GM18867 (cell line): Measurements from ENCODE around the gene ATP8A2.

Experiments
- ATAC-seq: cut with Tn5 transposase; IDR thresholded peaks from one replicate; pipeline ENCODE4 v1.9.1; 2021; ENCODE audit warnings: mild to moderate bottlenecking, moderate library complexity; ENCODE audit not compliant: unreplicated experiment

The ATP8A2 gene

GRCh38 chr13:25906191-25906661, 534.5 kb downstream of the ATP8A2 start:
- no peak for ATAC-seq

DNA sequence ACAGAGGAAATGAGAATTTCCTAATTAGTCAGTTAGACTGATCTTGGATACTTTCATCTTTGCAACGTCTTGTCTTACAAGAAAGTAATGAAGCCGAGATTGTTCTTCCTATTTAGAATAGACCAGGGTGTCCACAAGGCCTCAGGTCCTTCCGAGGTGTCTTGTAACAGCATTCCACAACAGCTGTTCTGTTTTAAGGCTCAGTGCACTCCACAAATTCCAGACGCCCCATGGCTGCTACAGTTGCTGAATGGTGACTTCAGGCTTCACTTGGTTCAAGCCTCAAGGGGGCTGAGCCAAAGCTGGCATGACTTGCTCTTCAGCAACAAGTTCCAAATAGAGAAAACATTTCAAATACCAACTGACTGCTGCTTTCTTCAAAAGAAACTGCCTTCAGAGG, 536.6 kb downstream of the ATP8A2 start:
- ATAC-seq, result no peak

GRCh38 chr13:25910243-25910642, 538.5 kb downstream of the ATP8A2 start:
- ATAC-seq, result no peak

GRCh38 chr13:25910991-25911419, 539.2 kb downstream of the ATP8A2 start:
- ATAC-seq, result no peak

GRCh38 chr13:25912961-25913360, 541.2 kb downstream of the ATP8A2 start:
- no peak for ATAC-seq

DNA sequence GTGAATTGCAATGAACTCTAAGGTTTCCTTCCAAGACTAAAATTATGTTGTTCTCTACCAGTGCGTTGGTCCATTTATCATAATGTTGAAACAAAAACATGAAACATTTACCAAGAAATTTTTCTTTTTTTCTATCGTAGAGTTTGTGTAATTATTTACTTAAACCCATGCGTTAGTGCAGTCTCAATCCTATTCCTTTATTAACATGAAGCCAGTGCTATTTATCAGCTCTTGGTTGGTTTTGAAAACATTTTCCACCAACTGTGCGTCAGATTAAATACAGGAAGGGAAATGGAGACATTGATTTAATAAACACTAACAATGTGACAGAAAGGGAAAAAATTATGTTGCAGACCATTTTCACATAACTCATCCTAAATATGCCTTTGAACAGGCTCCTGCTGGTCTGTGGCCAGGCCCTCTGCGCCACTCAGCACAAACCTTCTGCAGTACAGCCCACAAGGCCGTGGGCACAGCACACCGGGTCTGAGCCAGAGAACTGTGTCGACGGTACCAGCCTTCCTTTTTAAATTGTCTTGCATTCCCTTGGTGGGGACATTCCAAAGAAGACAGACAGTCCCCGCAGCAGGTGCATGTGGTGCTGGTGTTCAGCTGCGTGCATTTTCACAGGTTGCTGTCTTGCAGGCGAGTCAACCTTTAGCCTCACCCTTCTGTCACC, 544.2 kb downstream of the ATP8A2 start:
- no peak for ATAC-seq

DNA sequence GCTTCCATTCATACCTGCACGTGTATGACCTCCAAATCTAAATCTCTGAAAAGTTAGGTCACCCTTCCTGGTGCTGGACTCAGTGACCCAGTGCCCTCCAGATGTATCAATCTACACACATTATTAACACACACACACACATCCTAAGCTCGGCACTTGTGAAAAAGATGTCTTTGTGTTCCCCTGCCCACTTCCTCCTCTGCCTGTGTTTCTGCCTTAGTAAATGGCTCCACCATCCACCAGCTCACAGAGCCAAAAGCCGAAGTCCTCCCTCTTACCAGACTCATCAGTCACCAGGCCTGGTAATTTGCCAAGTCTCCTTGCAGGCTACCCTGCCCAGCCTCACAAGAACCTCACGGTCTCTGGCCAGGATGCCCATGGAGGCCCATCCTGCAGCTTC, 548.5 kb downstream of the ATP8A2 start:
- no peak for ATAC-seq

- no peak for ATAC-seq
These were observed 549.2 kb downstream of the ATP8A2 start for GRCh38 chr13:25920931-25921330.

DNA sequence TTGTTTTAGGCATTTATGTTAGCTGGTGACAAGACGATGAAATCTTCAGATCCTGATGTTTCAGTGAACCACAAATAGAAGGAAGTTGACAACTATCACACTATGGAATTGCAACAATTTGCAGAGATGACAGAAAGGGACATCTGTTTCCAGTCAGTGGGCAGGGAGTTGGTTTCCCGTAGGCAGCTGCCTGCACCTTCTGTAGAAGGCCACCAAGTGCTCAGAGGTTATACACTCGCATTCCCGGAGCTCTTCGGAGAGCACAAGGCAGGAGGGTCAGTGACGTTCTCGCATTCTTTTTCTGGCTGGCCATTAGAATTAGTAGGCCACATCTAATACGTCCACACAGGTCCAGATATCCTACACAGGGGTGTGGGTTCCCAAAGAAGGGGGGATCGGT, 550.6 kb downstream of the ATP8A2 start:
- no peak for ATAC-seq

GRCh38 chr13:25923217-25924085, 551.7 kb downstream of the ATP8A2 start:
- ATAC-seq, result no peak

GRCh38 chr13:25927363-25927762, 555.6 kb downstream of the ATP8A2 start:
- ATAC-seq, result no peak

GRCh38 chr13:25927932-25928331, 556.2 kb downstream of the ATP8A2 start:
- no peak for ATAC-seq

GRCh38 chr13:25928941-25929505, 557.2 kb downstream of the ATP8A2 start:
- ATAC-seq, result no peak

DNA sequence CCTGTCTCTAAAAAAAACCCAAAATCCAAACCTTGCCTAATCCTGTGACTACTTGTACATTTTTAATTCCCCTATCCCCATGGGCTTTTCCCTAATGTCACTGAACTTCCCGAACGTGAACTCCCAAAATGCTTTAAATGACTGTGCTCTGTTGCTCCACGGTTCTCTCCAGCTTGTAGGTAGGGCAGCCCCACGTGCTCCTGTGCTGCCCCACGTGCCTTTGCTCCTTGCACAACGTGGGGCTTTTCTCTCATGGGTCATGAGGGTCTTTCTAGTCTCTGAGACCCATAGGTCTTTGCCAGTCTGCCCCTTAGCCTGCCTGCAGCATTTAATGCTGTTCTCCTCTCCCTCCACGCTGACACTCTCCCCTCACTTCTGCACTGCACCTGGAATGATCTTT, 558.0 kb downstream of the ATP8A2 start:
- no peak for ATAC-seq

DNA sequence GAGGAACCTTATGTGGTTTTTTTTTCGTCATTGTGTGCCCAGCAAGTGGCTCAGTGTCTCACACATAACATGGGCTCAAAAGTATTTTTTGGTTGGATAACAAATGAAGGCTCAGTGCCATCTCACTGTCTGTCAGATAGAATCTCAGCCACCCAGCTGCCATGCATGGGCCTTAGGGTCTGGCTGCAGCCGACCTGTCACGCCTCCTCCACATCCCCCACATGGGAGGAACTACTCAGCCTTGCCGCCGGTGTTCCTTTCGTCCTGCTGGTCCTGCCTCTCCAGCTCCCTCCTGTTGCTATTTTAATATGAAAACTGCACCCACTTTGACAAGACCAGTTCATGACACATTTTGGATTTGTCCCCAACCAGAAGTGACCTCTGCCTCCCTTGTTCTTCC, 558.9 kb downstream of the ATP8A2 start:
- no peak for ATAC-seq

DNA sequence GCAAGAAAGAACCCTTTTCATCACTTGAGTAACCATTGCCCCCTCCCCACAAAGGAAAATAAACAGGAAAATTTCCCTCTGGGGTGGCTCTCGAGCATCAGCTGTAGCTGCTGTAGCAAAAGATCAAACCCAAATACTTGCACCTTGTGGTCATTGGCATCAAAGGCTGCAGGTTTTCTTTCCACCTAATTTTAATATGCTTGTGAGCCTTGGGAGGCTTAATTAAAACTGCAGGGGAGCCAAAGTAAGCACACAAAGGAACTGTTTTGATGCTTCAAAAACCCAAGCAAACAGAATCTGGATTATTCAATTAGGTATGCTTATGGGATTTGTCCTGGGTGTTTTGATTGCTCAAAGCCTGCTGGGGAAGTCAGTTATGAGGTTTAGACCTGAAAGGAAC, 560.6 kb downstream of the ATP8A2 start:
- ATAC-seq, result no peak

DNA sequence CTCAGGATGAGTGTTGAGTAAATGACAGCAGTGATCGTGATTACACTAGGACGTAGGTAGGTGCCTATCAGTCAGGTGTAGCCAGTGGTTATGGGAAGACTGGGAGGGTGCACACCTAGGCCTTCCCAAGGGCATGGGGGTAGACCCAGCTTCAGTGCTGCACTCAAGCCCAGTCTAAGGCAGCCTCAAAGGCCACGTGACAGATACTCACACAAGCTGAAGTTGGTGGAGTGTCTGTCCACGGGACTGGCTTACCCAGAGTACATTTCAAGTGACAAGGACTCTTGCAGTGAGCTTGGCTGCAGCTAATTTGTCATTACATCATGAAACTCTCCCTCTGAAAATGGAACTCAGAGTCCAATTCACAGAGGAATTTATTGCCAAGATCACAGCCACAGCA, 561.7 kb downstream of the ATP8A2 start:
- no peak for ATAC-seq

DNA sequence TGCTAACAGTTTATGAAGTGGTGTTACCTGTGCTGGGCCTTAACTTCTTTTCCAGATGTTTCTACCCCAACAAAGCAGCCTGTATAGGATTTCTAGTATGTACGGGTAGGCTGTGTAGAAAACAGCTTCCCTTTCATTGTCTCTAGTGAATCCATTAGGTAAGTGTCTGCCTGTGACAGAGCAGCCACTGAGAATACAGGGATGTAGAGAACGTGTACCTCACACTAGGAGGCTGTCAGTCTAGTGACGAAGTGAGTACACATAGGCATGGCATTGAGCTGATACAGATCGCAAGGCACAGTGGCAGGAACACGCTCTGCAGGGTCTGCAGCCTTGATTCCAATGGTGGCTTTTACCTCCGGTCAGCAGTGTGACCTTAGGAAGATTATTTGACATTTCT, 562.4 kb downstream of the ATP8A2 start:
- ATAC-seq, result no peak

- ATAC-seq, result no peak
These were observed 568.4 kb downstream of the ATP8A2 start for GRCh38 chr13:25939961-25940687.

DNA sequence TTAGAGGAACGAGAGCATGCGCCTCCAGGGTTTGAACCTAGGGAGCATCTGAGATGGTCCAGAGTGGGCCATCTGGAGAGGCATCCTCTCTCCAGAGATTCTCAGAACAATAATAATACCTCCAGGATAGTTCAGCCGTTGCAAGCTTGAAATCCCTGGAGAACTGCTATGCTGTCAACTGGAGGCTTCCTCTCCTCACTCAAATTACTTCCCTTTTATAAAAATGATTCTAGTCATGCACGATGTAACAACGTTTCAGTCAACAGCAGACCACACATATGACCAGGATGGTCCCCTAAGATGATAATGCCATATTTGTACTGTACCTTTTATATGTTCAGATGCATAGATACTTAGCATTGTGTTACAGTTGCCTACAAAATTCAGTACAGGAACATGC, 571.3 kb downstream of the ATP8A2 start:
- no peak for ATAC-seq

DNA sequence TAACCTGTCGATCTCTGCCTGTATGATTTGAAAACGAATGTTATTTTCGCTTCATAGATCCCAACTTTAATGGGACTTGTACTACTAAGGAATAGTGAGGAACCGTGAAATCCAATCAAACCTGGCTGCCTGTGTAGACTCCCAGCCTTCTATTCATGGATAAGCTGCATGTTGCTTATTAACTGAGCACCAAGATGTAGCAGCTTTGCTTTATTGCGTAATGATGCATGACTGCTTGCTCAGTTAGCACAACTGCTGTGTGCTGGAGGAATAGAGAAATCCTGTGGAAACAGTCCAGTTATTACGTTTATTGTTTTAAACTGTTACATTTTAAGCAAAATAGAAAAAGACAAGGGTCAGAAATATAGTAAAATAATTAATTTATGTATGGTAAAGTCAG, 571.9 kb downstream of the ATP8A2 start:
- ATAC-seq, result no peak
